Nephron (organoid): ENCODE measurements around the gene INCA1.

Experiments
- H3K27ac Mint-ChIP-seq, 3 experiments: 2 replicates each; pipeline ENCODE4 v1.8.0; 2020; ENCODE audit warnings: mixed read lengths in 3 of 3, mild to moderate bottlenecking in 2 of 3, moderate library complexity in 1 of 3
- H3K27me3 Mint-ChIP-seq: 2 replicates; pipeline ENCODE4 v1.8.0; 2021; ENCODE audit warnings: low read depth, mild to moderate bottlenecking, moderate library complexity, mixed read lengths
- H3K36me3 Mint-ChIP-seq: 2 replicates; pipeline ENCODE4 v1.8.0; 2020; ENCODE audit warnings: low read depth, mixed read lengths
- H3K4me1 Mint-ChIP-seq: 2 replicates; pipeline ENCODE4 v1.8.0; 2020; ENCODE audit warnings: mixed read lengths
- H3K4me3 Mint-ChIP-seq, 3 experiments: 2 replicates each; pipeline ENCODE4 v1.8.0; 2020; ENCODE audit warnings: mild to moderate bottlenecking in 3 of 3, mixed read lengths in 3 of 3, moderate library complexity in 2 of 3
- H3K9me3 Mint-ChIP-seq: 2 replicates; pipeline ENCODE4 v1.8.0; 2020; ENCODE audit warnings: mixed read lengths
- TF ChIP-seq, protein P1 (sequence below), 3 experiments: fragments of 200-600 bp; sonication (generic); IDR thresholded peaks; one replicate each; pipeline ENCODE4 v1.5.0; 2021; ENCODE audit warnings: antibody characterized with exemption in 3 of 3; ENCODE audit not compliant: unreplicated experiment in 3 of 3

INCA1 gene

DNA sequence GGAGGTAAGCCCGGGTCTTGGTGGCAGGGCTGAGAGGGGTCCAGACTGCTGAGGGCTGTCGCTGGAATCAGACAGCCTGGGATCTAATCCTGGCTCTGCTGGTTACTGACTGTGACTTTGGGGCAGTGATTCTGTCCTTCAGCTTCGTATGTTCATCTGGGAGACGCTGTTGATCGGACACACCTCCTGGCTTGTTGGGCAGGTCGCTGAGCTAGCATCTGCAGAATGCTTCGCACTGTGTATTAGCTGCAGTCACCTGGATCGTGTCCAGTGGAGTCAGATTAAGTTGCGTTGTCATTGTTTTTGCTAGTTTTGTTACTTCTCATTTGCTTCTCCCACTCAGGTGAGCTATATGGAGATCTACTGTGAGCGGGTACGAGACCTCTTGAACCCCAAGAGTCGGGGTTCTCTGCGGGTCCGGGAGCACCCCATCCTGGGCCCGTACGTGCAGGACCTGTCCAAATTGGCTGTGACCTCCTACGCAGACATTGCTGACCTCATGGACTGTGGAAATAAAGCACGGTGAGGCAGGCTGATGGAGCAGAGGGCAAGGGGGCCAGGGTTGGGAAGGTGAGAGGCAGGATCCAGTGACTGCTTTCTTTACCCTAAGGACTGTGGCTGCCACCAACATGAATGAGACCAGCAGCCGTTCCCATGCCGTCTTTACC, 4.9 kb upstream of the INCA1 start:
- Mint-ChIP-seq H3K36me3 (peaks cover 53% of the 10 kb centered on the region), H3K4me3 (peak overlapping the region in 2 of 3 experiments; percentile 46 to 60), H3K4me1 (peaks cover 18% of the 10 kb centered on the region), H3K9me3 (no peaks in the 10 kb centered on the region), H3K27ac (no peak overlapping the region), H3K27me3 (no peaks in the 10 kb centered on the region)
- TF ChIP-seq, protein P1, sequence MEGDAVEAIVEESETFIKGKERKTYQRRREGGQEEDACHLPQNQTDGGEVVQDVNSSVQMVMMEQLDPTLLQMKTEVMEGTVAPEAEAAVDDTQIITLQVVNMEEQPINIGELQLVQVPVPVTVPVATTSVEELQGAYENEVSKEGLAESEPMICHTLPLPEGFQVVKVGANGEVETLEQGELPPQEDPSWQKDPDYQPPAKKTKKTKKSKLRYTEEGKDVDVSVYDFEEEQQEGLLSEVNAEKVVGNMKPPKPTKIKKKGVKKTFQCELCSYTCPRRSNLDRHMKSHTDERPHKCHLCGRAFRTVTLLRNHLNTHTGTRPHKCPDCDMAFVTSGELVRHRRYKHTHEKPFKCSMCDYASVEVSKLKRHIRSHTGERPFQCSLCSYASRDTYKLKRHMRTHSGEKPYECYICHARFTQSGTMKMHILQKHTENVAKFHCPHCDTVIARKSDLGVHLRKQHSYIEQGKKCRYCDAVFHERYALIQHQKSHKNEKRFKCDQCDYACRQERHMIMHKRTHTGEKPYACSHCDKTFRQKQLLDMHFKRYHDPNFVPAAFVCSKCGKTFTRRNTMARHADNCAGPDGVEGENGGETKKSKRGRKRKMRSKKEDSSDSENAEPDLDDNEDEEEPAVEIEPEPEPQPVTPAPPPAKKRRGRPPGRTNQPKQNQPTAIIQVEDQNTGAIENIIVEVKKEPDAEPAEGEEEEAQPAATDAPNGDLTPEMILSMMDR (IDR thresholded peaks at IDR 0.05; ENCODE audit: unreplicated experiment in 3 of 3), result no peak

DNA sequence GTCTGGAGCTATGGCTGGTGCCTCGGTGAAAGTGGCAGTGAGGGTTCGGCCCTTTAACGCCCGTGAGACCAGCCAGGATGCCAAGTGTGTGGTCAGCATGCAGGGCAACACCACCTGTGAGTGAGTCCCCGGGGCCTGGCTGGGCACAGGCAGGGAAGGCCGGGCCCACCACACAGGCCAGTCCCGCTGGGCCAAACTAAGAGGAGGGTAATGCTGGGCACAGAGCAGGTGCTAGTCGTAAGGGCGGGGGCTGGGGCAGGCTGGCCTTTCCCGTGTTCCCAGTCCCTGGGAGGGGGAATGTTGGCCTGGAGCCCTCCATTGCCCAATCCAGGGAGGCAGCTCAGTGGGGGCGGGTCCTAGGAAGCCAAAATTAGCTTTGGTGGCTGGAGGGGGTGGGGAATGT, 2.9 kb upstream of the INCA1 start:
- TF ChIP-seq, protein P1 (IDR thresholded peaks at IDR 0.05; ENCODE audit: unreplicated experiment in 3 of 3), result no peak
- no peaks in the 10 kb centered on the region for H3K27me3 Mint-ChIP-seq
- H3K9me3 Mint-ChIP-seq, result no peaks in the 10 kb centered on the region
- H3K36me3 Mint-ChIP-seq, result peaks cover 40% of the 10 kb centered on the region
- peak overlapping the region; percentile 80 to 83 (median 82) for H3K4me3 Mint-ChIP-seq
- H3K27ac Mint-ChIP-seq, result no peak overlapping the region
- H3K4me1 Mint-ChIP-seq, result peaks cover 22% of the 10 kb centered on the region

DNA sequence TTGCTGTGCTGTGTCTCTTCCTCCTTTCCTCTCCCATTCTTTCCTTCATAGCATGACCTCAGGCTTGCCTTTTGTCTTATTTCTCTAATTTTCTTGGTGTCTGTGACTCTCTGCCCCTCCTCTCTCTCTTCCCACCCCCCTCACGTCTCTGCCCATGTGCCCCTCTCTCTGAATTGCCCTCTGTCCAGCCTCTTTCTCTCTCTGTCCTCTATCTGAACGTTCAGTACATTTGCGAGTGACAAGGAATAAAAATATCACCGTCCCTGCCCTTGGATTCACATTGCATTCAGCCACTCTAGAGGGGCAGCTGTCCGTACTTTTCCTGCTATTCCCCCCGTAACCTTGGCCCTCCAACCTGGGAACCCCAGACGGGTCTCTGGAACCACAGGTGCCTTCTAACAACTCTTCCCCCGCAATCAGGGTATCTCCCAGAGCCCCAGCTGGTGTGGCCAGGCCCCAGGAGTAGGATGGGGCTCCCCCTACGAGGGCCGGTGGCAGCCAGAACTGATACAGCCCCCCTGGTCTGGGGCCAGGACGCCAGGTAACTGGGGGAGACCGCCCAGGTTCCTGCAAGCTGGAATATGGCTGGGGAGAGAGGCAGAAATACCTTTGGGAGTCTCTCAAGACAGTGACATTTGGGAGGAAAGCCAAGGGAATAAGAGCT, 2.2 kb upstream of the INCA1 start:
- TF ChIP-seq, protein P1 (IDR thresholded peaks at IDR 0.05; ENCODE audit: unreplicated experiment in 3 of 3), result no peak
- peak overlapping the region; percentile 80 to 83 (median 82) for H3K4me3 Mint-ChIP-seq
- H3K4me1 Mint-ChIP-seq, result peaks cover 22% of the 10 kb centered on the region
- H3K36me3 Mint-ChIP-seq, result peaks cover 34% of the 10 kb centered on the region
- H3K9me3 Mint-ChIP-seq, result no peaks in the 10 kb centered on the region
- H3K27ac Mint-ChIP-seq, result peak overlapping the region; percentile 29 to 78 (median 50)
- H3K27me3 Mint-ChIP-seq, result no peaks in the 10 kb centered on the region

DNA sequence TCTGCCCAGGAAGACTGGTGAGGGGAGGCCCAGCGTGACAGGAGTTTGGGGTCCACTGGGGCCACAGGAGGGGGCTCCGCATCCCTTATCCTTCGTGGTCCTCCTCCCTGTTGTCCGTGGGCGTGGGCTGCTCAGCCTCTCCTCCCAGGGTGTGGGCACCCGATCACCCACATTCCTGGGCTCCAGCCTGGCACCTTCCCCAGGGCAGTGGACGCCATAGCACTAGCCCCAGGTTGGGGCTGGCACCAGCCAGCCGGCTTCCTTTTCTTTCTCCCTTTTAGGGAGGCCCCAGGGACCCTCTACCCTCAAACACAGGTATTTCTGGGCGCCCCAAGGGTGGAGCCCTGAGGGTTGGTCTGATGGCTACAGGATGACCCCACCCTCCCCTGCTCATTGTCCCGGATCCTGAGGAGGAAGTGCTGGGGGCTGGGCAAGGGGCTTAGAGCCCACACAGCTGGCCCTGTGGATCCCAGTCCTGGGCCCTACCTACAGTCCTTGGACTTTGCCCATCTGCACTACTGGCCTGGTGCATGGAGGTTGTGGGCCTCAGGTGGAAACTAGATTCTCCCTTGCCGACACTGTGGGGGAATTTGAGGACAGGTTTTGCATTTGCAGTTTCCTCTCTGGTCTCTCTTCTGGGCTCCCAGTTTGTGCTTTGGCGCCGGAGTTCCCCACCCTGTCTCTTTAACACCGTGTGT, 1.6 kb upstream of the INCA1 start:
- no peaks in the 10 kb centered on the region for H3K9me3 Mint-ChIP-seq
- H3K36me3 Mint-ChIP-seq, result peaks cover 27% of the 10 kb centered on the region
- peak overlapping the region; percentile 29 to 78 (median 50) for H3K27ac Mint-ChIP-seq
- H3K27me3 Mint-ChIP-seq, result no peaks in the 10 kb centered on the region
- TF ChIP-seq, protein P1 (IDR thresholded peaks at IDR 0.05; ENCODE audit: unreplicated experiment in 3 of 3), result no peak
- peaks cover 22% of the 10 kb centered on the region for H3K4me1 Mint-ChIP-seq
- H3K4me3 Mint-ChIP-seq, result peak overlapping the region; percentile 80 to 83 (median 82)

DNA sequence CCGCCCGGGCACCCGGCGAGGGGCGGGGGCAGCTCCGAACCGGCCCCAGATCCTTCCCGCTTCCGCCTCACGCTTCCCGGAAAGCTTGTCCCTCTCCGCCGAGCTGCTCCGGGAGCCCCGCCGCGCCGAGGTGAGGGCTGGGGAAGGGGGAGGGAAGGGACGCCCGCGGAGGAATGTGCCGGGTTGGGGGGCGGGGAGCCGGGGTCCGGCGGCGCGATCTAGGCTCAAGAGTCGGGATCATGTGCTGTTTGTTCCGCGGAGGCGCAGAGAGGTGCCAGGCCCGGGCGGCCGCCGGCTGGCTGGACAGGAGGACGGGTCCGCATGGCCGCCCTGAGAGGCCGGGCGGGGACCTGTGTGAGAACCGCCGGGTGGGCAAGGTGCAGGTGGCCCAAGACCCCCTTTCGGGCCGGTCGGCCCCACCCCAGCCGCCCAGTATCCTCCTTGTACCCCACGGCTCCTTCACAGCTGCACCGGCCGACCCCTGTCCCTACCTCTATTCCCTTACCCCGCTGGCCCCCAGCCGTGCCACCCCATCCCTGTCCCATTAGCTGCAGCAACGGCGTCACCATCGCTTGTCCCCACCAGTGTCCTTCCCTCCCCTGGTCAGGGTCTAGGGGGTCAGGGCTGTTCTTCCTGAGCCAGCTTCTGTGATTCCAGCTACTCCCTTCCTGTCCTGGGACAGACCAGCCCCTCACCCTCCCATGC, 857 bp upstream of the INCA1 start:
- Mint-ChIP-seq H3K27me3 (no peaks in the 10 kb centered on the region), H3K9me3 (no peaks in the 10 kb centered on the region), H3K4me1 (peaks cover 22% of the 10 kb centered on the region), H3K4me3 (peak overlapping the region; percentile 80 to 83 (median 82)), H3K36me3 (peaks cover 20% of the 10 kb centered on the region), H3K27ac (peak overlapping the region in 1 of 3 experiments; percentile 78)
- TF ChIP-seq, protein P1 (IDR thresholded peaks at IDR 0.05; ENCODE audit: unreplicated experiment in 3 of 3), result no peak
